ENCODE measurements around the gene KRTAP5-1. TPM values are rescaled to one million over a fixed set of nuclear protein-coding genes. Genes with fewer than 3 reads are reported as not detected.

The KRTAP5-1 gene
- total RNA-seq, 2 donors from 2014 or later, result not detected

- Histone ChIP-seq H3K36me3 (no peaks in the 10 kb centered on the region), H3K4me3 (no peak within 1 kb of the TSS), H3K4me1 (replicated peaks) (no peaks in the 10 kb centered on the region), H3K27ac (no peak within 1 kb of the TSS), H3K27me3 (replicated peaks; ENCODE audit: insufficient read depth) (peaks cover 6% of the 10 kb centered on the region), H3K9me3 (no peaks in the 10 kb centered on the region)
- no peak for DNase-seq (ENCODE audit: low spot score)
- TF ChIP-seq POLR2AphosphoS5 (IDR thresholded peaks at IDR 0.05) (no peak), POLR2A (IDR thresholded peaks at IDR 0.05) (no peak), CTCF (IDR thresholded peaks at IDR 0.05) (no peak)
- 60% methylated on average over 16 of the region's 26 CpGs for WGBS
- intact Hi-C loops (cut with DNase I), result no loop called here
These were observed 44.5 kb upstream of the KRTAP5-1 start, which contains the start of gene KRTAP5-5 for GRCh38 chr11:1629326-1630185. Gene KRTAP5-5 (plus strand): TSS chr11:1629775. CDS start chr11:1629841, 66 bp downstream.

GRCh38 chr11:1628506-1629325 is 43.6 kb upstream of the KRTAP5-1 start:
- Histone ChIP-seq H3K27ac (no peak overlapping the region), H3K9me3 (no peaks in the 10 kb centered on the region), H3K36me3 (no peaks in the 10 kb centered on the region), H3K4me1 (replicated peaks) (no peaks in the 10 kb centered on the region), H3K4me3 (no peak overlapping the region), H3K27me3 (replicated peaks; ENCODE audit: insufficient read depth) (peaks cover 3% of the 10 kb centered on the region)
- DNase-seq (ENCODE audit: low spot score), result no peak
- WGBS, result 48% methylated on average over 24 of the region's 35 CpGs
- intact Hi-C loops (cut with DNase I), result no loop called here
- TF ChIP-seq CTCF (IDR thresholded peaks at IDR 0.05) (peak; percentile 53 to 78 (median 63)), POLR2AphosphoS5 (IDR thresholded peaks at IDR 0.05) (no peak), POLR2A (IDR thresholded peaks at IDR 0.05) (no peak)

GRCh38 chr11:1625541-1625940 is 40.5 kb upstream of the KRTAP5-1 start:
- 81% methylated on average over 13 of the region's 13 CpGs for WGBS
- H3K4me3 ChIP-seq, result no peak overlapping the region

GRCh38 chr11:1624621-1625020 is 39.5 kb upstream of the KRTAP5-1 start:
- intact Hi-C loops (cut with DNase I), result no loop called here
- no peak for TF ChIP-seq POLR2AphosphoS5 (IDR thresholded peaks at IDR 0.05)
- Histone ChIP-seq H3K4me3 (no peak overlapping the region), H3K4me1 (replicated peaks) (no peaks in the 10 kb centered on the region), H3K27ac (no peak overlapping the region), H3K9me3 (no peaks in the 10 kb centered on the region), H3K27me3 (replicated peaks; ENCODE audit: insufficient read depth) (no peaks in the 10 kb centered on the region), H3K36me3 (no peaks in the 10 kb centered on the region)
- 80% methylated on average over 16 of the region's 16 CpGs for WGBS
- DNase-seq (ENCODE audit: low spot score), result no peak

More at GRCh38 chr11:1625541-1625940, 40.5 kb upstream of the KRTAP5-1 start:
- Histone ChIP-seq H3K27ac (no peak overlapping the region), H3K4me1 (replicated peaks) (no peaks in the 10 kb centered on the region), H3K36me3 (no peaks in the 10 kb centered on the region), H3K27me3 (replicated peaks; ENCODE audit: insufficient read depth) (no peaks in the 10 kb centered on the region), H3K9me3 (no peaks in the 10 kb centered on the region)
- intact Hi-C loops (cut with DNase I), result no loop called here
- DNase-seq (ENCODE audit: low spot score), result no peak
- TF ChIP-seq POLR2AphosphoS5 (IDR thresholded peaks at IDR 0.05), result no peak
- no peak for TF ChIP-seq CTCF (IDR thresholded peaks at IDR 0.05)
- TF ChIP-seq POLR2A (IDR thresholded peaks at IDR 0.05), result no peak

GRCh38 chr11:1623716-1624115 is 38.6 kb upstream of the KRTAP5-1 start:
- Histone ChIP-seq H3K4me3 (no peak overlapping the region), H3K4me1 (replicated peaks) (no peaks in the 10 kb centered on the region), H3K27me3 (replicated peaks; ENCODE audit: insufficient read depth) (no peaks in the 10 kb centered on the region), H3K9me3 (no peaks in the 10 kb centered on the region), H3K27ac (no peak overlapping the region), H3K36me3 (no peaks in the 10 kb centered on the region)
- intact Hi-C loops (cut with DNase I), result no loop called here
- DNase-seq (ENCODE audit: low spot score), result no peak
- 78% methylated on average over 9 of the region's 9 CpGs for WGBS
- TF ChIP-seq CTCF (IDR thresholded peaks at IDR 0.05) (no peak), POLR2A (IDR thresholded peaks at IDR 0.05) (no peak), POLR2AphosphoS5 (IDR thresholded peaks at IDR 0.05) (no peak)

Data from prostate gland (tissue), 2 donors.